HTERT RPE-1 (cell line): ENCODE measurements around the gene CNTN6.
"Not testable (repeated sequence)": the region's sequence is repeated elsewhere in the genome, so short reads cannot be mapped to it uniquely, and the experiment has no call there.

Experiments
- in situ Hi-C: fragments of 300-500 bp; cut with MboI; formaldehyde crosslinking; loops from 4 replicates; pipeline ENCODE4 v1.14.3; 2020; ENCODE audit warnings: low sequenced_read_pairs

The CNTN6 gene

DNA sequence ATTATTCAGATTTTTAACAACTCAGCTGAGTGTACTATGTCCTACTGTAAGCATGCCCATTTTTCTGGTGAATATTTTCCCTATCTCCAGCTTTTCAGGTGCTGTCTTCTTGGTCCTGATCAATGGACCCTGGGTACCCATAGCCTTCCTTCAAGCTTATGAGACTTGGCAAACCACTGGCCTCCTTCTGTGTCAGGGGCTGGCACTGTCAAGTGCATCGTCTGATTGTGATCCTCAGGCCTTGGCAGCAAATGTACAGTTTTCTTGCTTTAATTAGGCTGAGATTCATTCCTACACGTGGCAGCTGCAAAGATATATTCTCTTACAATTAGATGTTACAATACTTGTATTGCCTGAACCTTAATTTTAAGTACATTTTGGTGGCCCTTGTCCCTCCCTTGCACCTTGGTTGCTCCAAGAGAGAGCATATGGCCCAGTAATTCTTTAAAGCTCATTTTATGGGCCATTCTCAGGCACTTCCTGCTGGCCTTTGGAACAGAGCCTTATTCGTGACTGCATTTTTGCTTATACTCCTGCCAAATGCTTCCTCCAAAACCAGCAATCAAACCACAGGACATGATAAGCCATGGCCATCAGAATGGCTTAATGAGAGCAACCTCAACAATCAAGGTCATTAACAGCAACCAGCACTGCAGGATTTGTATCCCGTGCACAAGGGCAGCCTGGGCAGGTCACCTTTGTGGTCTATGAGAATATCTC lies 179.9 kb downstream of the CNTN6 start:
- in situ Hi-C loops: no loop called here

DNA sequence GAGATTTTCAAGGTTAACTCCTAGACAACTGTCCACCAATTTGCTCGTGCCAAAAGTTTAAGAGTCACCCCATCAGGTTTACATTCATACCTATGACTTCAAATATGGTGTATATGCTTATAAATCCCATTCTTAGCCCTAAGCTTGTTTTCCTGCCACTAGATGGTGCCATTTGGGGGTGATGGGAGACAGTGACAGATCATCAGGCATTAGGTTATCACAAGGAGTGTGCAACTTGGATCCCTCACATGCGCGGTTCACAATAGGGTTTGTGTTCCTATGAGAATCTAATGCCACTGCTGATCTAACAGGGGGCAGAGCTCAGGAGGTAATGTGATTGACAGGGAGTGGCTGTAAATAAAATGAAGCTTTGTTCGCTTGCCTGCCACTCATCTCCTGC lies 182.7 kb downstream of the CNTN6 start:
- in situ Hi-C loops: no loop called here

DNA sequence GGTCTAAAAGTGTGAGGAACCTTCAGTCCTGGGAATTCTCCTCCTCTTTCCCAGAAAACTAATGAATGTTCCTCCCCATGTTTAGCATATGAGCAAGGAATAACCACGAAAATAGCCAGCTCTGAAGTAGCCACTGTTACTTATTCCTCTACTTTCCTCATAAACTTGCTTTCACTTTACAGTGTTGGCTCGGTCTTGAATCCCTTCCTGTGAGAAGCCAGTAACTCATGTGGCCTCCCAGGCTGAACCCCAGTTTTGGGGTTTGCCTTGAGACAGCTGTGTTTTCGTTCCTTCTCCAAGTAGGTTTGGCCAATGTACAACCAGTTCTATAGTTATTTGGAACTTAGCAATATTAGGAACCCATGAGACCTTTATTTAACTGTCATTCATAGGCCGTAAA lies 195.0 kb downstream of the CNTN6 start:
- in situ Hi-C loops: no loop called here

DNA sequence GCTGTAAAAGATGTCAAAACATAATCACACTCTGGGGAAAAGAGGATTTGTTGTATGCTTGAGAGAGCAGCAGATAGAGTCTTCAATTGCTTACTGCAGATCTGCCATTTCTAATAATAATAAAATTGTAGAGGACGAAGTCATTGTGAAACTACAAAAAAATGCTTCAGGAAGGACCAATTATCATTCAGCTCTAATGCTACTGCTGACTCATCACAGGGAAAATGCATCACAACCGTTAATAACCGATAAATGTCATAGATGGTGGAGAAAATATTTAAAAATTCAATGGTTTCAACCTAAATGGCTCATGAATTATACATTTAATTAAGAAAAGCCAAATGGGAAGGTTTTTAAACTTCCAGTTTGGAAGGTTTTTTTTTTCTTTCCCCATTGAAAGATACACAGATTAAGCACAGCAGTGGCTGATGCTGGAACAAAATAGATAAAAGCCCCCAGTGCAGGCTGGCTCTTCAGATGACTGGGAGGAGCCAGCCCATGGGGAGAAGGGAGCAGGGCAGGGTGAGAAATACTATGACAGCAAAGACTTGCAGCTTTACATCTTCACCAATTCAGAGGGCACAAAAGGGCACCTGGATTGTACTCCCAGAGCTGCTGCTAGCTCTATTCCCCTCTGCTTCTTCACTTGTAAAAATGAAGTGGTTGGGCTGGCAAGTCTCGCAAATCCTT lies 196.1 kb downstream of the CNTN6 start:
- in situ Hi-C loops: no loop called here

DNA sequence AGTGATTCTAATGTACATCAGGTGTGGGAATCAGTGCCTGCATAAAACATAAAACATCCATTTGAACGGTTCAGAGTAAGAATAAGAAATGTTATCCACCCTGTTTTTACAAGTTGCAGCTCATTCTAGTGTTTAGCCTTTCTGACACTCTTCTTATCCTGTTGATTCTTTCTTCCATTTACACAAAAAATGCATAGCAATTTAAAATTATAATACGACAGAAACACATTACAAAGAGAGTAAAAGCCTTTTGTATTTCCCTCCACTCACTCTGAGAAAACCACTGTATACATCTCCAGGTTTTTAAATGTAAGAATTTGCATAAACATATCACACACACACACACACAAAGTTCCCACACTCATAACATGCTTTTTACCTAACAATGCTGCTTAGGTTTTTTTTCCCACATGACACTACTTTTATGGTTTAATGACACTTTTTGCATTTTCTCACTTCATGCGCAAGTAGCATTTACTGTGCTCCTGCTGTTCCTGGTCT lies 199.8 kb downstream of the CNTN6 start:
- in situ Hi-C loops: no loop called here

DNA sequence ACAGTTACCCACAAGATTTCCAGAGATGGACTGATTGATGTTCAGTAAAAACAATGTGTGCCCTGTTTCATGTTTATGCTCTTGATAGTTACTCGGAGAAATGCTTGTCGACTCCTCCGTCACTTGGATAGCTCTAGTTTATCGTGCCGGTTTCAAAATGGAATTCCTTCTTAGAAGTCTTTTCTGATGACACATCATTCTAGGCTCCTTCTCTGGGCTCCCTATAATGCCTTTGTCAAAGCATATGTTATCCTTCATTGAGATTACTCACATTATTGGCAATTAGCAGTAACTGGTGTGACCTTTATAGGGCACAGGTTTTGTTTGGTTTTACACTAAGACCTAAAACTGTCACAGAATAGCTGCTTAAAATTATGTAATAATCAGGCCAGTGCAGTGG lies 201.8 kb downstream of the CNTN6 start:
- in situ Hi-C loops: no loop called here

DNA sequence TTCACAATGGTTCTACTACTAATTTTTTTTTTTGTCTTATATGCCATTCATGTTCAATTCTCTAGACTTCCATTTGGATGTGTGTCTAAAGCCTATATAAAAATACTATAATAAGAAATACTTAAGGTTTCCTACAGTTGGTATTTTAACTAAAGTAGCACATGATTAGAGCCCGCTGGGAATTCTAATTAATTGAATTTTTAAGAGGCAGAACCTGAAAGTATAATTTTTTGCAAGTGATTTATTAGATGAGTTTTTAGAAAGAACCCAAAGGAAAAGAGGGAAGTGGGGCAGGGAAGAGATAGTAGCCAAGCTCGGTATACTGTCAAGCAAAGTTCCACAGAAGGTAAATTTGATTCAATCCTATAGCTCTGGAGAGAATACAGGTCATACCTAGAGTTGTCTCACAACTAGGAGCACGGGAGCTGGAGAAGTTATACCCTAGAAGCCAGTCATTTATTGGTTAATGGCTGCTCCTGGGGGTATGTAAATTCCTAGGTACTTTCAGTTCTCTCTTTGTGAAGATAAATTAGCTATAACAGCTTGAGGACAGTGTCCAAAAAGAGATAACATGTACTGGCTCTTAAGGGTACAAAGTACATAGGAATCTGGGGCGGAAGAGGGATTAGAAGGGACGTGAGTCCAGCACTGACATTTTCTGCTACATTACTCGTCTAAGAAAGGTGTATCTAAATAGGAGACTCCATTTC lies 225.6 kb downstream of the CNTN6 start:
- in situ Hi-C loops: no loop called here

DNA sequence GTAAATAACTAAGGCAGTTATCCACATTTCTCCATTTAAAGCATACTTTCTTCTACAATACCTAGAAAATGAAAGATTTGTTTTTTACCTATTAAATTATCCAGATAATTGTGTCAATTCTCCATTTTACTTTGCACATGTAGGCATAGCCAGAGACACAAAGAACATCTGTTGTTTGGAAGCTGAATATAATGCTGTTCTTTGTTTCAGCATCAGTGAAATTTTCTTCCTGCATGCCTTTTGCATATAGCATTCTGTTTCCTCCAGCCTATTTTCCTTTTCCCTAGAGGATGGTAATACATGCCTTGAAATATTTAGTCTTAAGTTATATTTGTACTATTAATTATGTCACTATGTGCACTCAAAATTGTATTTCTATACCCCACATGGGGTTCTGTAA lies 233.7 kb downstream of the CNTN6 start:
- in situ Hi-C loops: no loop called here

DNA sequence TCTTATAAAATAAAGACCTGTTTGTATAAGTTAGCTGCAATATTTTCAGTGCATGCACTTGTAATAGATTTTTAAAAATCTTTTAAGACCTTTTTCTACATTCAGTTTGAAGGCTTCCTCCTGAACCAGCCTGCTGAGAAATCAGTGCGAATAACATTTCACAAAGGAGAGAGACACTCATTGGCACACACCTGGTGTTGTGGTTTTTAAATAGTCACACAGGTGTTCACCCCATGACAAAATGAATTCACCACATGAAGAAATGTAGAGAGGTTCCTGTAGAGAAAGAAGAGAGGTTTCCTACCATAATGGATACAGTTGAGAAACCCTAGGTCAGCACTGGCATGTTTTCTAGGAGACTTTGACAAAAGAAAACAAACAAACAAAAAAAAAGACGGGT lies 237.3 kb downstream of the CNTN6 start:
- in situ Hi-C loops: no loop called here

DNA sequence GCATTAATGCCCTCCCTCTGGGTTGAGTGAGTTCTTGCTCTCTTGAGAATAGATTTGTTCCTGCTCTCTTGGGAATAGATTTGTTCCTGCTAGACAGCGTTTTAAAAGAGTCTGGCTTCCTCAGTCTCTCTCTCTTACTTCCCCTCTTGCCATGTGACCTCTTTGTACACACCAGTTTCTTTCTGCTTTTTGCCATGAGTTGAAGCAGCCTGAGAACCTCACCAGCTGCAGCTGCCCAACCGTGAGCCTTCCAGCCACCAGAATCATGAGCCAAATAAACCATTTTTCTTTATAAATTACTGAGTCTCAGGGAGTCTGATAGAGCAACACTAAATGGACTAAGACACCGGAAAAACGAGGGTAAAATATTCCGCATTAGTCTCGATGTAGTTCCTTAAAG lies 253.6 kb downstream of the CNTN6 start:
- in situ Hi-C loops: no loop called here

DNA sequence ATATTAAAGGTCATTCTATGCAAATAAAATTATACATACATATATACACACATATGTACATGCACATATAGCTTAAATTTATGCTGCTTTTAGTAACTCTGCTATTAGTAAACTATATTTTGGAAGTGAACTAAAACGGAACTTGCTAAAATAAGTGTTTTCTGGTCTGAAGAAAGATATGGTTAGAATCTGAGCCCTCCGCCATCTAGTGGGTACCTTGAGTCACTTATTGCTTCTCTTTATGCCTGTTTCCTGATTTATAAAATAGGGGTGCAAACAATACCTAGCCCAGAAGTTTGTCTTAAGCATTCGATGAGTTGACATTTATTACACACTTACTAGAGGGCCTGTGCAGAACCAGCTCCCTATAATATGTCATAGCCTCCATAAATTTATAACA lies 255.7 kb downstream of the CNTN6 start:
- in situ Hi-C loops: no loop called here

DNA sequence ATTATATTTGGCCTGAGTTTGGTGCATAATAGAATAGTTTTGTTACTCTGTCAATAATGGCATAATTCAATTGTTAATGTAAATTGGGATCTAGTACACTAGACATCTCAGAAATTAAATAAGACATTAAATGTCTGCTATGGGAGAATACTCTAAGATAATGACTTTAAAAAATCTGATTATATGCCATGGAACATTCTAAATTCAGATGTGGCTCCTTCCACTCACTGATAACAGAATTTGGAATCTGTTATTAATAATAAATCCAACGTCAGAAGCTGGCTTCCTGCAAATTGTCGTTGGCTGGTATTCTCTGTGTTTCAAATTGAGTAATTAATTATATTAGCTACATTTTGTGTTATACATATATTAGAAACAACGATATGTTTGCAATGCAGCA lies 258.1 kb downstream of the CNTN6 start:
- in situ Hi-C loops: no loop called here

DNA sequence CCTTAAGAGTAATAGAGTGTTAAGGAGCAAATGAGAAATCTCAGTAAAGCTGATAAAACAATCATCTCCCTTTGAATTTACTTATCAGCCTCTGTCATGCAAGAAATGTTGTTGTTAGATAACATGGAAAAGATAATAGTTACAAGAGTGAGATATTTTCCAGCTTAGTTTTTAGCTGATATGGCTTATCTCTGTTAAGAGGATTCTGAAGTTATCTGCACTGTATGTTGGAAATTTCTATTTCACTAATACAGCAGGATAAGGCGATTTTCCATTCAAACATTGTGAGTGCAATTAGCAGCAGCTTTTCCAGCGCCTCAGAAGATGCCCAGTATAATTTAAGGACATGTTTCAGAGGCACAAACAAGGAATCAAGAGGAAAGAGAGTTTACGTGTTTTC lies 262.9 kb downstream of the CNTN6 start:
- in situ Hi-C loops: no loop called here

DNA sequence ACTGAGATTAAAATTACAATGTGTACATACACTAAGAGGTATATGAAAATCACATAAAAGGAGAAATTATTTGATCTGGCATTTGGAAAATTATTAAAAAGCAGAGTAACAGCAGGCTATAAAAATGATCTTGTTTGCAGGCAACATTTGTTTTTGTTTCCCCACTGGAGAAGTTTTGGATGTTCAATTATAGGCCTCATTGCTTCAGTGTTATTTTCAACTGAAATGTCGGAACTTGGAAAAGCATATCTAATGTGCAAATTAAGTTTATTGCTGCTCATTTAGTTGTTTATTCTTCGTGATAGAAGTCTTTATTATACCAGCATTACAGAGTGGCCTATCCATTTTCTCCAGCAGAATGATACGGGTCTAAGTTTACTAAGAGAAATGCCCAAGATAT lies 263.3 kb downstream of the CNTN6 start:
- in situ Hi-C loops: no loop called here

DNA sequence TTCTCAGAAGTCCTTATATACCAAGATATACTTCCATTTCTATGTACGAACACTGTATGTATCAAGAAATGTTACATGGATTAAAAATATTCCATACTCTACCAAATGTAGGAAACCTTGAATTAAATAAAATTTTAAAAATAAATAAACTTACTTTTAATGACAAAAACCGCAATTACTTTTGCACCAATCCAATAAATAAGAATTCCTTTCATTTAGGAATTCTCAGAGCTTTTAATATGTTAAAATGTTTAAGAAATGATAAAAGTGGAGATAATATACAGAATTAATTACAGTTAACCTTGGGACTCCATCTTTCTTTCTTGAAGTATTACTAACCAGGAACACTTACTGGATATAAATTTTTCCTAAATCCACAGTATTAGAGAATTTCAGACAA lies 272.7 kb downstream of the CNTN6 start:
- in situ Hi-C loops: no loop called here

DNA sequence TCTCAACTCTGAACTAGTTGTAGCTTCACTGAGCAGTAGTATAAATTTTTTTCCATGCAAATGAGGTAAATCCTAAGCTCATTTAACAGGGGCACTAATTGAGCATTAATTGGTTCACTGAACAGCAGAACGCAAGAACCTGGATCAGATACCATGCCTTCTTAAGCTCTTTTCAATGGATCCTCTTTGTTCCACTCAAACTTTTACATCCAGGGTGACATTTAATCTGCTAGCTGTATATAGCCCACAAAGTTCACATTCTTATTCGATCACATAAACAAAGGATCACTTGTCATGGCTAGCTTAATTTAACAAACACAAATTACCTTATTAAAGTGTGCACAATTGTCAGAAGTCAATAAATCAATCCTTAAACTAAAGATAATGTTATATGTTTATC lies 281.6 kb downstream of the CNTN6 start:
- in situ Hi-C loops: no loop called here

DNA sequence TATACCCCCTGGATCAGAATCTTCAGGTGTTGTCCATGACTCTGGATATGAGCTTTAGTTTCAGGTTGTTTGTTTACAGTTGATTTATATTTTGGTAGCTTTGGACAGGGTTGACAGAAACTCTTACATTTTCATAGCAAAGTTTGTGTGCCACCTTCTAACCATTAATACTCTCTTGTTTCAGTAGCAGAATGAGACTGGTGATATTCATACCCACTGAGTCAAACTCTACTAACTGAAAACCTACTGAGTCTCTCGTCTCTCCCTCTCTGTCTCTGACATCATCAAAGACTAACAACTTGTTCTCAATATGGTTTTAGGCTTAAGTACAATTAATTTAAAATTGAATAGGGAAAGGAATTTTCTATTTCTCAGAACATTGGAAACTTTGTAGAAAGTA lies 282.3 kb downstream of the CNTN6 start:
- in situ Hi-C loops: no loop called here

DNA sequence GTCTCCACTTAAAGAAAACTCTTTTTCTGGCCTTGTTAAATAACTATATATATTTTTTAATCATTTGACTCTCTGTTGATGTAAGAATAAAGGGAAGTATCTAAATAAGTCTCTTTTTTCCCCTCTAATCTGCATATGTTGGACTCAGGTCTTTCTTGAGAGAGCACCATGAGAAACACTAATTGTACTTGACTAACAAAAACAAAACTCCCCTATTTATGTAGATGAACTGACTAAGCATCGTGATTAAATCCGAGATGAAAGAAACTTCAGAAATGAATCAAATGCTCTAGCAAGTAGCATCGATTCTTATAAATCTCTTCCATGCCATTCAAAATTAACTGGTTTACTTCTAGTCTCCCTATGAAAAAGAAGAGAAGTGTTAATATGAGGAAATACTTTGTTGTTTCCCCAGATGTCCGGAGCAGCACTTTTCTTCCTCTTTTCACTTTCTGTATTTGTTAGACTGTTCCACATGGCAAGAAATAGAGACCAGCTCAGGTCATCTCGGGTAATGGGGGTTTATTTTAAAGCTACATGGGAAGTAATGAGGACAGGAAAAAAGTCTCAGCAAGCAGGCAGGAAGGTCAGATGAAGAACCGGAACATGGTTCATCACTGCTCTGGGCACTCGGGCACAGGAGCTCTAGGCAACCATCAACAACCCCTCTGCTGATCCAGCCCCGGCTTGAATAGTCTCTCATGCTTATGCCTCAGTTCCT lies 288.3 kb downstream of the CNTN6 start:
- in situ Hi-C loops: no loop called here

DNA sequence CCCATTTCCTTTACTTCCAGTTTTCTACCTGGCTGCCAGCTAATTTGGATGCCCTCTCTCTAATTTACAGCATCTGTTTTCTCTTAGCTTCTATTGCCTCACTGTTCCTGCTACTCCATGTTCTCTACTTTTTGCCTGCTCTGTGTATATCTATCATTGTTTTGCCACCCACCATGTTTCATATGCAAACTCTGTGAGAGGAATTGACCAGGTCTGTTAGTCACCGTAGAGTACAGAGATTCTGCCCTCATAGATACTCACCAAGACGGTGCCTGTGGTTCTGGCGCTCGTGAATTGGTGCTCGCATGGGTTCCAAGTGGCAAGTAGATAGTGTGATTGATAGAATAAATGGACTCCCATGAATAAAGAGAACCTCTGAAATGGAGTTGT lies 288.8 kb downstream of the CNTN6 start:
- in situ Hi-C loops: no loop called here

DNA sequence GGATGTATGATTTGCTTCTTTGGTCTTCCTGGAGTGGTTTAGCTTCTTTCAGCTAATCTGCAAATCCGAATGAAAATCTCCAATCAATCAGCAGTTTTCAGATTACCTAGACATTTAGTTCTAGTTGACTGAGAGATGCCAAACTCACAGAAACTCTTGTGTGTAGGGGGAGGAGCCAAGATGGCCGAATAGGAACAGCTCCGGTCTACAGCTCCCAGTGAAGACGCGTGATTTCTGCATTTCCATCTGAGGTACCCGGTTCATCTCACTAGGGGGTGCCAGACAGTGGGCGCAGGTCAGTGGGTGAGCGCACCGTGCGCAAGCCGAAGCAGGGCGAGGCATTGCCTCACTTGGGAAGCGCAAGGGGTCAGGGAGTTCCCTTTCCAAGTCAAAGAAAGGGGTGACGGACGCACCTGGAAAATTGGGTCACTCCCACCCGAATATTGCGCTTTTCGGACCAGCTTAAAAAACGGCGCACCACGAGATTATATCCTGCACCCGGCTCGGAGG lies 294.6 kb downstream of the CNTN6 start:
- in situ Hi-C loops: not testable (repeated sequence)

DNA sequence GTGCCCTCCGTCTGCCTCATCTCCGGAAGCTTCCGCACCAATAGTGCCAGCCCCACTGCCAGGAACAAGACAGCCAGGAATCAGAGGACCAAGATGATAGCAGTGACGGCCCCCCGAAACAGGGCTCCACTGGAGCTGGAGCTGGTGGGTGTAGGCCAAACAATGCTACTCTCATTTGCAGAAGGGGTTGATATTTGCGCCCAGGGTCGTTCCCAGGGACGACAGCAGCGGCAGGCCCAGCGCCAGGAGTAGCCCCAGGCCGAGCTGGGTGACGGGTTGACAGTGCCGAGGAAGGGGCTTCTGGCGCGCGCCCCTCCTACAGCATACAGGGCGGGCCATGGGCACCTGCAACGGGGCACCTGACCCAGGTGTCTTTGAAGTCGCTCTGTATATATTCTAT lies 301.4 kb downstream of the CNTN6 start:
- in situ Hi-C loops: no loop called here
